ENCODE results near the gene CDKL1.

DNA sequence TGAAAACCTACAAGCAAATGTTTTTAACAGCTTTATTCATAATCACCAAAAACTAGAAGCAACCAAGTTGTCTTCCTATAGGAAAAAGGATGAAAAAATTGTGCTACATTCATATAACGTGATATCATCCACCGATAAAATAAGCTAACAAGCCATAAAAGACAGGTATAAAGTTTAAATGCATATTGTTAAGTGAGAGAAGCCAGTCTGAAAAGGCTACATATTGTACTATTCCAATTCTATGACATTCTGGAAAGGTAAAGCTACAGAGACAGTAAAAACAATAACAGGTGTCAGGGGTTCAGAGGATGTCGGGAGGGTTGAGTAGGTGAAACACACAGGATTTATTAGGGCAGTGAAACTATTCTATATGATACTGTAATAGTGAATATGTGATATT is 22.7 kb downstream of the CDKL1 start:
- TF ChIP-seq, protein P1, sequence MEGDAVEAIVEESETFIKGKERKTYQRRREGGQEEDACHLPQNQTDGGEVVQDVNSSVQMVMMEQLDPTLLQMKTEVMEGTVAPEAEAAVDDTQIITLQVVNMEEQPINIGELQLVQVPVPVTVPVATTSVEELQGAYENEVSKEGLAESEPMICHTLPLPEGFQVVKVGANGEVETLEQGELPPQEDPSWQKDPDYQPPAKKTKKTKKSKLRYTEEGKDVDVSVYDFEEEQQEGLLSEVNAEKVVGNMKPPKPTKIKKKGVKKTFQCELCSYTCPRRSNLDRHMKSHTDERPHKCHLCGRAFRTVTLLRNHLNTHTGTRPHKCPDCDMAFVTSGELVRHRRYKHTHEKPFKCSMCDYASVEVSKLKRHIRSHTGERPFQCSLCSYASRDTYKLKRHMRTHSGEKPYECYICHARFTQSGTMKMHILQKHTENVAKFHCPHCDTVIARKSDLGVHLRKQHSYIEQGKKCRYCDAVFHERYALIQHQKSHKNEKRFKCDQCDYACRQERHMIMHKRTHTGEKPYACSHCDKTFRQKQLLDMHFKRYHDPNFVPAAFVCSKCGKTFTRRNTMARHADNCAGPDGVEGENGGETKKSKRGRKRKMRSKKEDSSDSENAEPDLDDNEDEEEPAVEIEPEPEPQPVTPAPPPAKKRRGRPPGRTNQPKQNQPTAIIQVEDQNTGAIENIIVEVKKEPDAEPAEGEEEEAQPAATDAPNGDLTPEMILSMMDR (conservative IDR thresholded peaks at IDR 0.05 in 1 of 2, IDR thresholded peaks at IDR 0.05 in 1 of 2; ENCODE audit: low read depth in 1 of 2, low read length in 2 of 2): no peak
- no peak for TF ChIP-seq EZH2 (IDR thresholded peaks at IDR 0.05; ENCODE audit: low read length, missing control alignments)
